Measurements from ENCODE around the gene DPP4.
A peak's percentile ranks its signal among the peaks of the same experiment; 100 is the strongest.

Gene DPP4

DNA sequence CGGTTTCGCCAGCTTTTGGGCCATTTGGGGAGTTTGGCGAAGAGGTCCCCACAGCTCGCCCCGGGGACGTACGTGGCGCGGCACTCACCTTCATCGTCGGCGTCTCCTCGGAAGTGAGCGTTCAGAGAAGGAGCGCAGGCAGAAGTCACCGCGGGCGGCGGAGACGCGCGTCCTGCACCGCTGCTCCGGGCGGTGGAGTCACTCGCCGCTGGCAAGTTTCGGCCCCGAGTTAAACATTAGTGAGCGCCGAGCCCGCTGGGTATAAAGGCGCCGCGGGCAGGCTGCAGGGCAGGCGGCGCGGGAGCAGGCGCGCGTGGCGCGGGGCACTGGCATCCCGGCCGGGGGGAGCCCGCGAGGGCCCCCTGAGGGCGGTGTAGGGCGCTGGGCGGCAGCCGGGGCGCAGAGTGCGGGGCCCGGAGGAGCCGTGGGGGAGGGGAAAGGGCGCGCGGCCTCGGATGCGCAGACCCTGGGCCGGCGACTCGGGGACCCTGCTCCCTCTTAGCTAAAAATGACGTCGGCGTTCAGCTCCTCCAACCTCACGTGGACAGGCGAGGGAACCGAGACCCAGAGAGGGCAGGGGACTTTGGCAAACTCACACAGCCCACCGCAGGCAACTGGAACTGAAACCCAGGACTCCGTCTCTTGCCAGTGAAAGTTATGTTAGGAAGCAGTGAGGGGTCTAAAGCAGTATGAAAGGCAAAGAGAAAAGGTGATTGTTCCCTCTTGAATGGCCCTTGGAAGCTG is at the start of gene DPP4:
Gene DPP4 (minus strand): TSS at position 328 of the 744 bp plus-strand sequence. CDS start 234 bp downstream, at position 94.
- TF ChIP-seq, protein P1, sequence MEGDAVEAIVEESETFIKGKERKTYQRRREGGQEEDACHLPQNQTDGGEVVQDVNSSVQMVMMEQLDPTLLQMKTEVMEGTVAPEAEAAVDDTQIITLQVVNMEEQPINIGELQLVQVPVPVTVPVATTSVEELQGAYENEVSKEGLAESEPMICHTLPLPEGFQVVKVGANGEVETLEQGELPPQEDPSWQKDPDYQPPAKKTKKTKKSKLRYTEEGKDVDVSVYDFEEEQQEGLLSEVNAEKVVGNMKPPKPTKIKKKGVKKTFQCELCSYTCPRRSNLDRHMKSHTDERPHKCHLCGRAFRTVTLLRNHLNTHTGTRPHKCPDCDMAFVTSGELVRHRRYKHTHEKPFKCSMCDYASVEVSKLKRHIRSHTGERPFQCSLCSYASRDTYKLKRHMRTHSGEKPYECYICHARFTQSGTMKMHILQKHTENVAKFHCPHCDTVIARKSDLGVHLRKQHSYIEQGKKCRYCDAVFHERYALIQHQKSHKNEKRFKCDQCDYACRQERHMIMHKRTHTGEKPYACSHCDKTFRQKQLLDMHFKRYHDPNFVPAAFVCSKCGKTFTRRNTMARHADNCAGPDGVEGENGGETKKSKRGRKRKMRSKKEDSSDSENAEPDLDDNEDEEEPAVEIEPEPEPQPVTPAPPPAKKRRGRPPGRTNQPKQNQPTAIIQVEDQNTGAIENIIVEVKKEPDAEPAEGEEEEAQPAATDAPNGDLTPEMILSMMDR (IDR thresholded peaks at IDR 0.05; ENCODE audit: insufficient read depth, low read length, missing control alignments) = no peak

DNA sequence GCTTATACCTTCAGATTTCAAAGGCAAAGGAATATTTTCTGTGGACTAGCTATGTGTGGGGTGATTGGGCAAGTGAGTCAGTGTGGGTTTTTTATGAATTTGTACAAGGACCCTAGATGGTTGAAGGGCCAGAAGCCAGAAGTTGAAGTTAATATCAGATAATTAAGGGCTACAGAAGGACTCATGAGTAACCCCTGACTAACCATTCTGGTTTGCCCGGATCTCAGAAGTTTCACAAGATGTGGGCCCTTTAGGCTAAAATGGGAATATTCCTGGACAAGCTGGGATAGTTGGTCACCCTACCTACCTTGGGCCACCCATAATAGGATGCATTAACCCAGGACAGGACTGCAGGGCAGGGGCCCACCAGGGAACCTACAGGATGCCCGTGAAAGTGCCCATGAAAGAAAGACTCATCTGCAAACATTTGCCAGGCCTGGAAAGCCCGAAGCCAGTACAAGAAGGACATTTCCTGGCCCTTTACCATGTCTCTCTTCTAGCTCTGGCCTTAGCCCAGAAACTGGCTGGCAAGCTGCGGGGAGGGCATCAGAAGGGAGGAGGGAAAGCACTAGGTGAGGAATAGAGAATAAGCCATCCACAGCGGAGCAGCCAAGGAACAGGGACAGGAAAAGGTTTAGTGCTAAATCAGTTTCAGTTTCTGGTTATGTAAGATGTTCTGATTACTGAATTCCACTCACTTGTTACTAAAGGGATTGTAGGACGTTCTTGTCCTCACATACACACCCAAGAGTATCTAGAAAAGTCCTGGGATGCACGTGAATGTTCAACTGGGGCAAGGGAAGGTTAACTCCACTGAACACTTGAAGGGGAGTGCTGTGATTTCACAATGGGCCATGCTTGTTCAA is 44.4 kb upstream of the DPP4 start:
- TF ChIP-seq, protein P1 (IDR thresholded peaks at IDR 0.05; ENCODE audit: insufficient read depth, low read length, missing control alignments) = no peak
- CTCF ChIA-PET = interaction anchor here (0.6 to 1.4 kb wide), 3 partner anchors 102 to 844 kb away, joined by 3 read pairs; no protein-coding TSS in a partner anchor
- H3K4me3 ChIP-seq (ENCODE audit: low read depth, low read length) = no peak overlapping the region
- POLR2A ChIA-PET = interaction anchor here (0.7 kb wide), 1 partner anchor 197 kb away, joined by 3 read pairs; no protein-coding TSS in a partner anchor
- DNase-seq (ENCODE audit: low read depth, low spot score) = peak; percentile 14

More for the DNA sequence above, at the start of gene DPP4:
- ChIA-PET CTCF (interaction anchor here (0.7 kb wide), 1 partner anchor 66 kb away, joined by 3 read pairs; no protein-coding TSS in a partner anchor), POLR2A (no interaction called here)
- DNase-seq (ENCODE audit: low read depth, low spot score) = no peak
- H3K4me3 ChIP-seq (ENCODE audit: low read depth, low read length) = peak within 1 kb of the TSS; percentile 56

DNA sequence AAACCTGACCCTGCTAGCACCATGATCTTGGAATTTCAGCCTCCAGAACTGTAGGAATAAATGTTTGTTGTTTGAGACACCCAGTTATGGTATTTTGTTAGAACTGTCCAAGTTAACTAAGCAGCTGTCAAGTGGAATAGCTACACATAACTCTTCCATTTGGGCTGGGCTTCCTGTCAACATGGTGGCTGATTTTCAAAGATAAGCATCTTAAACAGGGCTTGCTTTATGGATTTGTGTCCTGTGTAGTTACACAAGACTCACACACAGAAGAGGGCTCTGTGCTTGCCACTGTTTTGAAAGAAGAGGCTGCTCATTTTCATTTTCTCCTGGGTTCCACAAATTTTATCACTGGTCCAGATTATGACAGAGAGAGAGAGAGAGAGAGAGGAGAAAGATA is 42.3 kb upstream of the DPP4 start:
- ChIA-PET CTCF (interaction anchor here (1.0 to 2.4 kb wide), 2 partner anchors 9 to 169 kb away, joined by 3 to 10 read pairs; no protein-coding TSS in a partner anchor), POLR2A (no interaction called here)
- TF ChIP-seq, protein P1 (IDR thresholded peaks at IDR 0.05; ENCODE audit: insufficient read depth, low read length, missing control alignments) = no peak
- no peak overlapping the region for H3K4me3 ChIP-seq (ENCODE audit: low read depth, low read length)
- DNase-seq (ENCODE audit: low read depth, low spot score) = no peak

DNA sequence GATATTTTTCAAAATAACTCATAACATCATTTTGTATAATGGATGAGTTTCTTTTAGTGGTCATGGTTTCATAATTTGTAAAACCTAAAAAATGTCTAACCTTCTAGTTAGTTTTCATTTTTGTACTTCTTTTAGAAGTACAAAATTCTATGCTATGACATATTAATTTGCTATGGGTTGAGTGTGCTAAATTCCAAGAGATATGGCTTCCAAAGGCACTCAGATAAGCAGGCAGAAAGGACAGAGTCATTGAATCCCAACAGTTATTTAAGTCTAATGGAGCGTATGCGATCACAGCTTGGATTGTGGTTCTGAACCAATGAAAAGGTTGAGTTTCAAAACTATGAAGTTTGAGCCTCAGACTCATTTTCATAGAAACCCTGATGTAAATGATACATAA is 41.1 kb upstream of the DPP4 start:
- TF ChIP-seq, protein P1 (IDR thresholded peaks at IDR 0.05; ENCODE audit: insufficient read depth, low read length, missing control alignments) = no peak
- H3K4me3 ChIP-seq (ENCODE audit: low read depth, low read length) = no peak overlapping the region
- ChIA-PET POLR2A (no interaction called here), CTCF (interaction anchor here (2.4 kb wide), 1 partner anchor 10 kb away, joined by 10 read pairs; no protein-coding TSS in a partner anchor)
- DNase-seq (ENCODE audit: low read depth, low spot score) = no peak

DNA sequence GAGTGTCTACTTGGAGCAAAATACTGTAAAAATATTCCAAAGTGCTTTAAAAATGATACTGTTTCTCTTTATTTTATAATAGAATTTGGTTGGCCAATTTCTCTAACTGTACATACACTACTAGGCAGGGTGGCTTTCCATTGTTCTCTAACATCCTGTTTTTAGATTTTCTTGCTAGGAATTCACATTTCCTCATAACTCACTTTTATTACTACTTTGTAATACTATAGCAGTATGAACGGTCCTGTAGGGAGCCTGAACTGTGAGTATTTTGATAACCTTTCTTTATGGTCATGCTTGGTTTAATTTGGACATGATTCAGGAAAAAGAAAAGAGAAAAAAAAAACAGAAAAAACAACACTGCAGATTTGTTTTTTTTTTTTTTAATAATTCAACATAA is 40.3 kb upstream of the DPP4 start:
- POLR2A ChIA-PET = no interaction called here
- TF ChIP-seq, protein P1 (IDR thresholded peaks at IDR 0.05; ENCODE audit: insufficient read depth, low read length, missing control alignments) = no peak
- CTCF ChIA-PET = interaction anchor here (2.3 to 2.4 kb wide), 2 partner anchors 8 to 11 kb away, joined by 9 to 10 read pairs; no protein-coding TSS in a partner anchor
- H3K4me3 ChIP-seq (ENCODE audit: low read depth, low read length) = no peak overlapping the region
- no peak for DNase-seq (ENCODE audit: low read depth, low spot score)
